Coronary artery (tissue), 2 donors: Measurements from ENCODE around the gene TMEM63A.

Source experiments
- DNase-seq: peaks from one replicate; pipeline ENCODE4 v3.0.0-alpha.2; 2017; ENCODE audit warnings: low spot score
- H3K27ac ChIP-seq, 2 donors: fragments of 200-600 bp; sonication (generic); one replicate each; pipeline ENCODE4 v1.5.1; 2016 to 2019
- H3K4me3 ChIP-seq: fragments of 200-600 bp; sonication (generic); 2 replicates; pipeline ENCODE4 v1.5.1; 2016; ENCODE audit warnings: mild to moderate bottlenecking, moderate library complexity
- TF ChIP-seq, protein P1 (sequence below): fragments of 200-600 bp; sonication (generic); IDR thresholded peaks from one replicate; pipeline ENCODE4 v1.5.1; 2019; ENCODE audit warnings: antibody characterized with exemption

Gene TMEM63A

DNA sequence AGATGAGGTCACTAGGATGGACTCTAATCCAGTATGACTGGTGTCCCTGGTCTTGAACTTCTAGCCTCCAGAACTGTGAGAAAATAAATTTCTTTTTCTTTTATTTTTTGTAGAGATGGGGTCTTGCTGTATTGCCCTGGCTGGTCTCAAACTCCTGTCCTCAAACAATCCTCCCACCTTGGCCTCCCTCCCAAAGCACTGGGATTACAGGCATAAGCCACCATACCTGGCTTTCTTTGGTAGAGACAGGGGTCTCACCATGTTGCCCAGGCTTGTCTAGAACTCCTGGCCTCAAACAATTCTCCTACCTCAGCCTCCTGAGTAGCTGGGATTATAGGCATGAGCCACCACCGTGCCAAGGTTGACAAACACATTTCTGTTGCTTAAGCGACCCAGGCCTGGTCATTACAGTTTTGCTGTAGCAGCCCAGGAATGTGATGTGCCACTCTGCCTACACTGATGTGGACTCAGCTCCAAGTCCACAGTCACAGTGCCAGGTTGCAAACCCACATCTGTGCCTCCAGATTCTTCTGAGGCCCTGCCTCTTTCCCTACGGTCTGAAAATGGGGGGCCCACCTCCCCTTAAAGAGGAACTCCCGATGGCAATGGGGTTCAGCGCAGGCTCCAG lies 25.9 kb upstream of the TMEM63A start:
- DNase-seq = no peak
- Histone ChIP-seq H3K27ac (no peak overlapping the region), H3K4me3 (no peak overlapping the region)
- TF ChIP-seq, protein P1, sequence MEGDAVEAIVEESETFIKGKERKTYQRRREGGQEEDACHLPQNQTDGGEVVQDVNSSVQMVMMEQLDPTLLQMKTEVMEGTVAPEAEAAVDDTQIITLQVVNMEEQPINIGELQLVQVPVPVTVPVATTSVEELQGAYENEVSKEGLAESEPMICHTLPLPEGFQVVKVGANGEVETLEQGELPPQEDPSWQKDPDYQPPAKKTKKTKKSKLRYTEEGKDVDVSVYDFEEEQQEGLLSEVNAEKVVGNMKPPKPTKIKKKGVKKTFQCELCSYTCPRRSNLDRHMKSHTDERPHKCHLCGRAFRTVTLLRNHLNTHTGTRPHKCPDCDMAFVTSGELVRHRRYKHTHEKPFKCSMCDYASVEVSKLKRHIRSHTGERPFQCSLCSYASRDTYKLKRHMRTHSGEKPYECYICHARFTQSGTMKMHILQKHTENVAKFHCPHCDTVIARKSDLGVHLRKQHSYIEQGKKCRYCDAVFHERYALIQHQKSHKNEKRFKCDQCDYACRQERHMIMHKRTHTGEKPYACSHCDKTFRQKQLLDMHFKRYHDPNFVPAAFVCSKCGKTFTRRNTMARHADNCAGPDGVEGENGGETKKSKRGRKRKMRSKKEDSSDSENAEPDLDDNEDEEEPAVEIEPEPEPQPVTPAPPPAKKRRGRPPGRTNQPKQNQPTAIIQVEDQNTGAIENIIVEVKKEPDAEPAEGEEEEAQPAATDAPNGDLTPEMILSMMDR = no peak

DNA sequence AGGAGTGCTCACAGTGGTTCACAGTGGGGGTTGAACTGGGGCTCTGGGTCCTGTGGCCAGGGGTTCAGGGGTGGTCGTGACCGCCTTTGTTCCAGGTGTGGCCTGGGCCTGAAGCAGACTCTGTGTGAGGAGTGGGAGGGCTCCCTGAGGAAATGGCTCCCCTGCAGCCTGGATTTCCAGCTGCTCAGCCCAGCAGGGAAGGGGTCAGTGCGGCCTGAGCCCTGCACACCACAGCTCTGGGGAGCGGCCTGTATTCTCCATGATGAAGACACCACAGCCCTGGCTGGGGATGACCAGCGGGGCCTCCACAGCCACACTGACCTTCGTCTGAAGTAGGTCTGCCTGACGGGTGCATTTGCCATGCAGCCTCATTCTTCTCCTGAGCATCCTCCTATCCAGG lies 25.2 kb upstream of the TMEM63A start:
- Histone ChIP-seq H3K4me3 (no peak overlapping the region), H3K27ac (no peak overlapping the region)
- TF ChIP-seq, protein P1 = no peak
- no peak for DNase-seq

DNA sequence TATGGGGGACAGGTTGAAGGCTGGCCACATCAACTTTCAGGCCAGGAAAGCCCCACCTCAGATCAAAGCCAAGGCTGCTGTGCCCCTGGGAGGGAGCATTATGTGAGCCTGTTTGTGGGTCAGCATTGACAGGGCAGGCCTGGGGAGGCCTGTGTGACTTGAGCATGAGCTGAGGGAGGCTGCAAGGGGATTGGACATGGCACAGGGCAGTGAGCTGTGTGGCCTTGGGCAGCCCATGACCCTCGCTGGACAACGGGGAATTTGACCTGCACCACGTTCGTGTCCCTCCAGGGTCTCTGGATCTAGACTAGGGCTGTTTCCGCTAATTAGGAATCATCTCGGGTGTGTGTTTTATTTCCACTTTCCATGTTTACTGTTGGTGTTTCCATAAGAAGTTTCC lies 24.3 kb upstream of the TMEM63A start:
- TF ChIP-seq, protein P1 = no peak
- DNase-seq = no peak
- Histone ChIP-seq H3K27ac (no peak overlapping the region), H3K4me3 (no peak overlapping the region)

DNA sequence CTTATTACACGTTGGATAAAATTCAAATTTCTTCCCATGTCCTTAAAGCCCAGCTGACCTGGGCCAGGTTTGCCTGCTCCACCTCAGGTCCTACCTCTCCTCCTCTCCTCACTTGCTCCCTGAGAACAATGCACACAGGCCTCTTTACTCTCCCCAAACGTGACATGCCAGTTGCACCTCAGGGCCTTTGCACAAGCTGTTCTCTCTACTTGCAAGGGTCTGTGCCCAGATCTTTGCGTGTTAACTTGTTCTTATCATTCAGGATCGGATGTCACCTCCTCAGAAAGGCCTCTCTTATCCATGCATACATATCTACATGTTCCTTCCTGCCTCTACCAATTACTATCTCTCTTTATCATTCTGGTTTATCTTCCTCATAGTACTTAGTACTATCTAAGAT lies 21.4 kb upstream of the TMEM63A start:
- DNase-seq = no peak
- no peak overlapping the region for H3K27ac ChIP-seq
- H3K4me3 ChIP-seq = no peak overlapping the region

DNA sequence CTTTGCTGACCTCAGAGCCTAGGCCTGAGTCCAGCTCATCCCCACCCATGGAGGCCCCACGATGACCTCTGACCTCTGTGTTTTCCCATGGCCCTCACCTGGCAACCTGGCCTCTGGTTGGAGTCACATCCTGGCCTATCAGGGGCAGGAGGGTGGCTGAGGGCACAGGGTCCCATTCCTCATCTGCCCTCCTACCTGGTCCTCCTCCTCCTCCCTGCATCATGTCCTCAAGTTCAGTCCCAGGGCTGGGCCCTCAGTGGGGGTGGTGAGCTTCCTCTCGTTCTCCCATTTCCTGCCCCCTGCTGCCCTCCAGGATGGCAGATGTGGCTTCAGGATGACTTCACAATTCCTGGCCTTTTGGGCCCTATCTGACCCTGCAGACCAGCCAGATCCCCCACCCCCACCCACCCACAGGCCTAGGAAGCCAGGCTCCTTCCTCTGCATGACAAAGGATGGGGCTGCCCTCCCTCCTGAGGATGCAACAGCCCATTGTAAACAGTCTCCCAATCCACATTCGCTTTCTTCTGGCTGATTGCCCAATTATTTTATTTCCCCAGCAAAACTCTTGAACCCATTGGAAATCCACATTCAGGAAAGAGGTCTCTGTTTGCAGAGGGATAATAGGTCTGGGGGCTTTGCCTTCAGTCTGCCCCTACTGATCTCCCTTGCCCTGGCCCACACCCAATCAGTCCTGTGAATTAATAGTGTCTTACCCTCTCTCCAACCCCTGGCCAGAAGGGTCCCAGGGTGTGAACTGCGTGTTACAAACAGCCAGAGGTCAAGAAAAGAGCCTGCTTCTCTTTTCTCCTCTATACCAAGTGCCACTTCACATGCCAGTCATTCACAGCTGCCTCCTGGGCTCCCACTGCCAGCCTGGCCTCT lies 17.1 kb upstream of the TMEM63A start:
- DNase-seq = no peak
- H3K27ac ChIP-seq = no peak overlapping the region
- H3K4me3 ChIP-seq = no peak overlapping the region
- TF ChIP-seq, protein P1 = no peak

More for the DNA sequence above, 21.4 kb upstream of the TMEM63A start:
- TF ChIP-seq, protein P1 = no peak

DNA sequence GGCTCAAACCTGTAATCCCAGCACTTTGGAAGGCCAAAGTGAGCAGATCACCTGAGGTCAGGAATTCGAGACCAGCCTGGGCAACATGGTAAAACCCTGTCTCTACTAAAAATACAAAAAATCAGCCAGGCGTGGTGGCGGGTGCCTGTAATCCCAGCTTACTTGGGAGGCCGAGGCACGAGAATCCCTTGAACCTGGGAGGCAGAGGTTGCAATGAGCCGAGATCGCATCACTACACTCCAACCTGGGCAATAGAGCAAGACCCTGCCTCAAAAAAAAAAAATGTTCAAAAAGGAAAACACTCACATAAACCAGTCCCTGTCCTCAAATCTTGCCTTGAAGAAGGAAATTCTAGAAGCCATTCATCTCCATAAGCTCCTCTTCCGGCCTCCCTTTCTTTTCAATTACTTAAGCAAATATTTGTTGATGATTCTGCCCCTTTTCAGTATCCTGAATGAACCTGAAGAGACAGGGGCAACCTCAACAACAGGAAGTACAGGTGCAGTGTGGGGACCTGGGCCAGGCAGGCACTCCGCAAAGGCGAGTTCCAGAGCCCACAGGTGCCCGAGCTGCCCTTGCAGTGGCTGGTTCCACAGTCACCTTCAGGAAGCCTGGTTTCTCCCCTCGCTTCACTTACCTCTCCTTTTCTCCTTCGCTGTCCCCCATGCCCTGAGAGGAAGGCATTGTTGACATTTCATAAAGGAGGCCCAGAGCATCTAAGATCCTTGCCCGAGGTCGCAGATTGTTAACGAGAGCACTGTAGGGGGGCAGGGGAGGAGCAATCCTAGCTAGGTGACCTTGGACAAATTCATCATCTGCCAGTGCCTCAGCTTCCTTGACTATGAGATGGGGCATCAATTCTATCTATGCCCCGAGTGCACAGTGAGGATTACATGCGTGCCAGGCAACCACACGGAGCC lies 15.7 kb upstream of the TMEM63A start:
- Histone ChIP-seq H3K4me3 (no peak overlapping the region), H3K27ac (no peak overlapping the region)
- TF ChIP-seq, protein P1 = no peak
- DNase-seq = no peak
